IPS DF 4.7 (cell line): Measurements from ENCODE around the gene ITPA.
"Not testable (repeated sequence)": the region's sequence is repeated elsewhere in the genome, so short reads cannot be mapped to it uniquely, and the experiment has no call there.

Source experiments
- DNase-seq: peaks from one replicate; pipeline ENCODE4 v3.0.0-alpha.2; 2013; ENCODE audit warnings: low spot score; ENCODE audit errors: extremely low read depth

The ITPA gene

GRCh38 chr20:3172933-3173609 is 36.2 kb upstream of the ITPA start, which contains the start of gene LZTS3:
Gene LZTS3 (minus strand): TSS chr20:3173549. CDS start chr20:3167163, 6,386 bp downstream.
- no peak for DNase-seq

- DNase-seq: peak; percentile 41
Measured at GRCh38 chr20:3173610-3174441, 35.5 kb upstream of the ITPA start.

- no peak for DNase-seq
Measured at GRCh38 chr20:3174442-3175261, 34.6 kb upstream of the ITPA start.

- DNase-seq: no peak
Measured at GRCh38 chr20:3175270-3175669, 34.0 kb upstream of the ITPA start.

GRCh38 chr20:3177746-3178485 is 31.4 kb upstream of the ITPA start:
- no peak for DNase-seq

- no peak for DNase-seq
Measured at GRCh38 chr20:3180319-3180718, 29.0 kb upstream of the ITPA start.

GRCh38 chr20:3181270-3181669 is 28.0 kb upstream of the ITPA start:
- no peak for DNase-seq

- not testable (repeated sequence) for DNase-seq
Measured at GRCh38 chr20:3182429-3182828, 26.9 kb upstream of the ITPA start.

- no peak for DNase-seq
Measured at GRCh38 chr20:3183896-3184612, 25.2 kb upstream of the ITPA start.

GRCh38 chr20:3187861-3188260 is 21.4 kb upstream of the ITPA start:
- not testable (repeated sequence) for DNase-seq

GRCh38 chr20:3188823-3189413 is 20.4 kb upstream of the ITPA start:
- DNase-seq: no peak

GRCh38 chr20:3189561-3190131 is 19.7 kb upstream of the ITPA start:
- DNase-seq: no peak

GRCh38 chr20:3190681-3191111 is 18.6 kb upstream of the ITPA start:
- DNase-seq: no peak

GRCh38 chr20:3192226-3193015 is 16.9 kb upstream of the ITPA start:
- no peak for DNase-seq

- no peak for DNase-seq
Measured at GRCh38 chr20:3193806-3194616, 15.3 kb upstream of the ITPA start.

GRCh38 chr20:3194617-3195280 is 14.5 kb upstream of the ITPA start:
- no peak for DNase-seq

- no peak for DNase-seq
Measured at GRCh38 chr20:3195590-3196237, 13.6 kb upstream of the ITPA start.
